Skeletal muscle satellite cell (primary cell): Measurements from ENCODE around the gene NCBP3. TPM values are rescaled to one million over a fixed set of nuclear protein-coding genes. Genes with fewer than 3 reads are reported as not detected.

Experiments used
- H3K27me3 ChIP-seq: 2 replicates; pipeline ENCODE4 v1.7.0; 2013; ENCODE audit warnings: low read length; ENCODE audit not compliant: control insufficient read depth, insufficient read depth
- H3K36me3 ChIP-seq: 2 replicates; pipeline ENCODE4 v1.7.0; 2013; ENCODE audit warnings: mild to moderate bottlenecking, control low read depth, low read length; ENCODE audit not compliant: insufficient read depth
- H3K4me1 ChIP-seq: 2 replicates; pipeline ENCODE4 v1.7.0; 2013; ENCODE audit warnings: low read length; ENCODE audit not compliant: control insufficient read depth, insufficient read depth
- H3K4me2 ChIP-seq: 2 replicates; pipeline ENCODE4 v1.7.0; 2013; ENCODE audit warnings: mild to moderate bottlenecking, low read length
- H3K4me3 ChIP-seq: 2 replicates; pipeline ENCODE4 v1.7.0; 2013; ENCODE audit warnings: low read length
- H3K9ac ChIP-seq: 2 replicates; pipeline ENCODE4 v1.7.0; 2013; ENCODE audit warnings: mild to moderate bottlenecking, low read depth, low read length, moderate library complexity
- H3K9me3 ChIP-seq: replicated peaks from 2 replicates; pipeline ENCODE4 v1.7.0; 2013; ENCODE audit warnings: mild to moderate bottlenecking, control low read depth, low read length
- total RNA-seq: library from RNA; depleted of rRNA; stranded (reverse); fragments of >200 nt; gene quantifications from 2 replicates; pipeline ENCODE4 v1.2.3, GENCODE V29; 2012; rRNA removed

Gene NCBP3
- 10.0 and 11.4 TPM in 2 replicates for total RNA-seq

- peak within 1 kb of the TSS; percentile 89 for H3K4me3 ChIP-seq
- H3K9ac ChIP-seq = peak within 1 kb of the TSS; percentile 99
- peaks cover 4% of the 10 kb centered on the region for H3K27me3 ChIP-seq
These were observed at the start of gene NCBP3 for GRCh38 chr17:3845621-3846436. Gene NCBP3, minus strand, starts transcription at chr17:3846246. Its CDS starts 23 bp downstream, at chr17:3846223.

GRCh38 chr17:3895354-3895753 is 49.3 kb upstream of the NCBP3 start:
- H3K9me3 ChIP-seq = no peaks in the 10 kb centered on the region
- H3K4me3 ChIP-seq = no peak overlapping the region
- H3K36me3 ChIP-seq = no peaks in the 10 kb centered on the region
- peaks cover 38% of the 10 kb centered on the region for H3K4me1 ChIP-seq
- H3K4me2 ChIP-seq = no peak overlapping the region
- peaks cover under 1% of the 10 kb centered on the region for H3K27me3 ChIP-seq
- H3K9ac ChIP-seq = no peak overlapping the region

More at GRCh38 chr17:3845621-3846436, at the start of gene NCBP3:
- Histone ChIP-seq H3K9me3 (no peaks in the 10 kb centered on the region), H3K36me3 (peaks cover 19% of the 10 kb centered on the region), H3K4me2 (peak within 1 kb of the TSS; percentile 96), H3K4me1 (no peaks in the 10 kb centered on the region)

GRCh38 chr17:3894911-3895343 is 48.9 kb upstream of the NCBP3 start:
- Histone ChIP-seq H3K27me3 (no peaks in the 10 kb centered on the region), H3K9ac (no peak overlapping the region), H3K4me3 (no peak overlapping the region), H3K4me1 (peaks cover 42% of the 10 kb centered on the region), H3K9me3 (no peaks in the 10 kb centered on the region), H3K36me3 (no peaks in the 10 kb centered on the region), H3K4me2 (no peak overlapping the region)

GRCh38 chr17:3894188-3894587 is 48.1 kb upstream of the NCBP3 start:
- Histone ChIP-seq H3K4me3 (no peak overlapping the region), H3K9me3 (no peaks in the 10 kb centered on the region), H3K36me3 (no peaks in the 10 kb centered on the region), H3K4me1 (peaks cover 49% of the 10 kb centered on the region), H3K27me3 (no peaks in the 10 kb centered on the region), H3K9ac (no peak overlapping the region), H3K4me2 (no peak overlapping the region)

- Histone ChIP-seq H3K36me3 (no peaks in the 10 kb centered on the region), H3K9ac (no peak overlapping the region), H3K4me3 (peak overlapping the region; percentile 75), H3K27me3 (no peaks in the 10 kb centered on the region), H3K4me1 (peaks cover 54% of the 10 kb centered on the region), H3K9me3 (no peaks in the 10 kb centered on the region), H3K4me2 (peak overlapping the region; percentile 89)
These were observed 47.7 kb upstream of the NCBP3 start for GRCh38 chr17:3893720-3894116.

- H3K4me2 ChIP-seq = peak within 1 kb of the TSS; percentile 89
- peak within 1 kb of the TSS; percentile 65 for H3K9ac ChIP-seq
- no peaks in the 10 kb centered on the region for H3K9me3 ChIP-seq
- H3K4me3 ChIP-seq = peak within 1 kb of the TSS; percentile 78
- H3K36me3 ChIP-seq = no peaks in the 10 kb centered on the region
- H3K4me1 ChIP-seq = peaks cover 59% of the 10 kb centered on the region
- no peaks in the 10 kb centered on the region for H3K27me3 ChIP-seq
These were observed 47.1 kb upstream of the NCBP3 start, which contains the start of gene CAMKK1 for GRCh38 chr17:3893003-3893719. Gene CAMKK1, minus strand, starts transcription at chr17:3893053. Its CDS starts 7,366 bp downstream, at chr17:3885687.

GRCh38 chr17:3892095-3892998 is 46.3 kb upstream of the NCBP3 start:
- H3K4me3 ChIP-seq = peak overlapping the region; percentile 78
- H3K9ac ChIP-seq = peak overlapping the region; percentile 65
- H3K4me2 ChIP-seq = peak overlapping the region; percentile 74
- no peaks in the 10 kb centered on the region for H3K36me3 ChIP-seq
- no peaks in the 10 kb centered on the region for H3K9me3 ChIP-seq
- H3K27me3 ChIP-seq = no peaks in the 10 kb centered on the region
- H3K4me1 ChIP-seq = peaks cover 67% of the 10 kb centered on the region

GRCh38 chr17:3891626-3892094 is 45.6 kb upstream of the NCBP3 start:
- Histone ChIP-seq H3K9ac (peak overlapping the region; percentile 65), H3K4me3 (peak overlapping the region; percentile 78)

GRCh38 chr17:3890878-3891219 is 44.8 kb upstream of the NCBP3 start:
- Histone ChIP-seq H3K4me2 (peak overlapping the region; percentile 74), H3K4me1 (peaks cover 82% of the 10 kb centered on the region), H3K36me3 (no peaks in the 10 kb centered on the region), H3K9me3 (no peaks in the 10 kb centered on the region), H3K27me3 (no peaks in the 10 kb centered on the region), H3K9ac (peak overlapping the region; percentile 78), H3K4me3 (peak overlapping the region; percentile 51)

More at GRCh38 chr17:3891626-3892094, 45.6 kb upstream of the NCBP3 start:
- H3K4me2 ChIP-seq = peak overlapping the region; percentile 74
- no peaks in the 10 kb centered on the region for H3K36me3 ChIP-seq
- no peaks in the 10 kb centered on the region for H3K9me3 ChIP-seq
- peaks cover 74% of the 10 kb centered on the region for H3K4me1 ChIP-seq
- H3K27me3 ChIP-seq = no peaks in the 10 kb centered on the region

GRCh38 chr17:3890082-3890877 is 44.2 kb upstream of the NCBP3 start:
- peak overlapping the region; percentile 74 for H3K4me2 ChIP-seq
- H3K4me1 ChIP-seq = peaks cover 87% of the 10 kb centered on the region
- H3K4me3 ChIP-seq = peak overlapping the region; percentile 54
- peaks cover 1% of the 10 kb centered on the region for H3K36me3 ChIP-seq
- H3K9ac ChIP-seq = peak overlapping the region; percentile 78
- H3K27me3 ChIP-seq = no peaks in the 10 kb centered on the region
- H3K9me3 ChIP-seq = no peaks in the 10 kb centered on the region
